Nephron progenitor cell (in vitro differentiated cells): ENCODE data around the gene ASIC2.

Experiments used
- DNase-seq: peaks from one replicate; pipeline ENCODE4 v3.0.0; 2021
- H3K27ac Mint-ChIP-seq: 2 replicates; pipeline ENCODE4 v1.8.0; 2021; ENCODE audit warnings: mild to moderate bottlenecking, moderate library complexity, mixed read lengths
- H3K27me3 Mint-ChIP-seq: 2 replicates; pipeline ENCODE4 v1.8.0; 2021; ENCODE audit warnings: mild to moderate bottlenecking, low read depth, mixed read lengths; ENCODE audit not compliant: poor library complexity
- H3K36me3 Mint-ChIP-seq: 2 replicates; pipeline ENCODE4 v1.8.0; 2021; ENCODE audit warnings: low read depth, mixed read lengths
- H3K4me1 Mint-ChIP-seq: 2 replicates; pipeline ENCODE4 v1.8.0; 2021; ENCODE audit warnings: mixed read lengths
- H3K4me3 Mint-ChIP-seq: 2 replicates; pipeline ENCODE4 v1.8.0; 2021; ENCODE audit warnings: mild to moderate bottlenecking, moderate library complexity, mixed read lengths
- H3K9me3 Mint-ChIP-seq: 2 replicates; pipeline ENCODE4 v1.8.0; 2021; ENCODE audit warnings: mild to moderate bottlenecking, moderate library complexity, mixed read lengths
- TF ChIP-seq, protein P1 (sequence below): fragments of 200-600 bp; sonication (generic); IDR thresholded peaks from 2 replicates; pipeline ENCODE4 v1.5.0; 2021; ENCODE audit warnings: antibody characterized with exemption

ASIC2 gene

DNA sequence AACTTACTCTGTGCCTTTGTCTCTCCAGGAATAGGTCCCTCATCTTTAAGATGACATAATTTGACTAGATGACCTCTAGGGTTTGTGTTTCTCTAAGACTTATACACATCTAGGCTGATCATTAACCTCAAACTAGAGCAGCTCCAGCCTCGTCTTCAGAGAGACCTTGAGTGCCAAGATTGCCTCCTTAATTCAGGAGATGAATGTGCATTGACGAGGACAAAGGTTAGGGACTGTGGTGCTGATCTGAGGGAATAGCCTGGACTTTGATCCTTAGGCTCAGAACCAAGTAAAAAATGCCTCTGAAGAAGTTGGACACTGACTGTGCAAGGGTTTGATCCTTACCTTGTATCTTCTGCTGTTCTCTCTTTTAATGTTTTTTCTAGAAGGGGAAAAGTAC lies 17.2 kb upstream of the ASIC2 start:
- TF ChIP-seq, protein P1, sequence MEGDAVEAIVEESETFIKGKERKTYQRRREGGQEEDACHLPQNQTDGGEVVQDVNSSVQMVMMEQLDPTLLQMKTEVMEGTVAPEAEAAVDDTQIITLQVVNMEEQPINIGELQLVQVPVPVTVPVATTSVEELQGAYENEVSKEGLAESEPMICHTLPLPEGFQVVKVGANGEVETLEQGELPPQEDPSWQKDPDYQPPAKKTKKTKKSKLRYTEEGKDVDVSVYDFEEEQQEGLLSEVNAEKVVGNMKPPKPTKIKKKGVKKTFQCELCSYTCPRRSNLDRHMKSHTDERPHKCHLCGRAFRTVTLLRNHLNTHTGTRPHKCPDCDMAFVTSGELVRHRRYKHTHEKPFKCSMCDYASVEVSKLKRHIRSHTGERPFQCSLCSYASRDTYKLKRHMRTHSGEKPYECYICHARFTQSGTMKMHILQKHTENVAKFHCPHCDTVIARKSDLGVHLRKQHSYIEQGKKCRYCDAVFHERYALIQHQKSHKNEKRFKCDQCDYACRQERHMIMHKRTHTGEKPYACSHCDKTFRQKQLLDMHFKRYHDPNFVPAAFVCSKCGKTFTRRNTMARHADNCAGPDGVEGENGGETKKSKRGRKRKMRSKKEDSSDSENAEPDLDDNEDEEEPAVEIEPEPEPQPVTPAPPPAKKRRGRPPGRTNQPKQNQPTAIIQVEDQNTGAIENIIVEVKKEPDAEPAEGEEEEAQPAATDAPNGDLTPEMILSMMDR = no peak
- no peaks in the 10 kb centered on the region for H3K36me3 Mint-ChIP-seq
- DNase-seq = no peak
- H3K4me3 Mint-ChIP-seq = no peak overlapping the region
- H3K9me3 Mint-ChIP-seq = no peaks in the 10 kb centered on the region
- peaks cover 26% of the 10 kb centered on the region for H3K27me3 Mint-ChIP-seq
- H3K4me1 Mint-ChIP-seq = no peaks in the 10 kb centered on the region
- H3K27ac Mint-ChIP-seq = no peak overlapping the region

DNA sequence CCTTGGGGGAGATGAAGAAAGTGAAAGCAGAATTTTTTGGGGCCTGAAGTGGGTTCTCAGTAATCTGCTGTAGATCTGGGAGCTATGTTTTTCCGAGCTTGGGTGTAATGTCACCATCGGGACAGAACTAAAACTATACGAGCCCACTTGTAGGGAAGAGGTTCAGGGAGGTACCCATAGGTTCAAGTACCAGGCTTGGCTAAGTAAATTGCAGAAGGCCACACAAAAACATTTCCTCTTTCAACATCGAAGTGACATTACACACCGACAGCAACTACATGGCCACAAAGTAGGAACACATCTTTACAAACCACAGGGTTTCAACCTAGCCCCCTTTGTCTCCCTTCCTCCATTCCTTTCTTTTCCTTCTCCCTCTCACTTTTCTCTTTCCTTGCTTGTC lies 10.2 kb upstream of the ASIC2 start:
- TF ChIP-seq, protein P1 = no peak
- Mint-ChIP-seq H3K4me3 (no peak overlapping the region), H3K9me3 (peaks cover 13% of the 10 kb centered on the region), H3K4me1 (no peaks in the 10 kb centered on the region), H3K27ac (no peak overlapping the region), H3K27me3 (peaks cover 14% of the 10 kb centered on the region), H3K36me3 (no peaks in the 10 kb centered on the region)
- DNase-seq = no peak

DNA sequence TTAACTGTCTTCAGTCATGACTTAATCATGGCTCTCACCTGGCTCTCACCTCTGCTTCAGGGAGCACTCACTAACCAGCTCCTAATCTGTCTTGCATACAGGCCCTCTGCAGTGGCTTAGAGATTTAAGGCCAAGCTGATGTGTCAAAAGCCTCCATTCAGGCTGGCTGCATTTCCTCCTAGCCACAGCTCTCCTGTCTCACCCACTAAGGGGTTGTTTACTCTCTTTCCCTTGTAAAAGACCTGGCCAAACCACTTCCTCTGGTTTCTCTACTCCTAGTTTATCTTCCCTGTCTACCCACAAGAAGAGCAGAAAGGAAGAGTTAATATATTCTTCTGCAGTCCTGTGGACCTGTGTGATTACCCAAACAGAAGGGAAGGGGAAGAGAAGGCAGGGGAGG lies 9.3 kb upstream of the ASIC2 start:
- peaks cover 15% of the 10 kb centered on the region for H3K27me3 Mint-ChIP-seq
- no peak overlapping the region for H3K27ac Mint-ChIP-seq
- peaks cover 13% of the 10 kb centered on the region for H3K9me3 Mint-ChIP-seq
- H3K4me1 Mint-ChIP-seq = no peaks in the 10 kb centered on the region
- H3K36me3 Mint-ChIP-seq = no peaks in the 10 kb centered on the region
- TF ChIP-seq, protein P1 = no peak
- DNase-seq = no peak
- H3K4me3 Mint-ChIP-seq = no peak overlapping the region

DNA sequence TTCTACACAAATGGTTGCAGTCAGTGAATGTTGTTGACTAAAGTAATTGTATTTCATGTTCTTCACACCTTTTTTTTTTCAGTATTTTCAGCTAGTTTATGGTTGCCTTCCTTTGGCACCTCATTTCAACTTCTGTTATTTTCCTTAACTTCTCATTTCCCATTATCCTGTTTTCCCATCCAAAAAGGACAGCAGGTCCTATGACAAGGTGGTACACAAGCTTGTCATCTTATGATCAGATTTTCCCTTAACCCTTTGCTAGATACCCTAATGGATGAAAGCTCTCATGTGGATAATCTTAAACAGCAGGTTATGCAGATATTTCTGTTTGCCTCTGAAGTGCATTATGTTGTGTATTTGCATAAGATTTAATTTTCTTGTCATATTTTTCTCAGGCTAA lies 7.1 kb upstream of the ASIC2 start:
- H3K36me3 Mint-ChIP-seq = no peaks in the 10 kb centered on the region
- no peak overlapping the region for H3K4me3 Mint-ChIP-seq
- TF ChIP-seq, protein P1 = no peak
- H3K4me1 Mint-ChIP-seq = no peaks in the 10 kb centered on the region
- peaks cover 13% of the 10 kb centered on the region for H3K27me3 Mint-ChIP-seq
- DNase-seq = no peak
- no peak overlapping the region for H3K27ac Mint-ChIP-seq
- H3K9me3 Mint-ChIP-seq = peaks cover 13% of the 10 kb centered on the region

DNA sequence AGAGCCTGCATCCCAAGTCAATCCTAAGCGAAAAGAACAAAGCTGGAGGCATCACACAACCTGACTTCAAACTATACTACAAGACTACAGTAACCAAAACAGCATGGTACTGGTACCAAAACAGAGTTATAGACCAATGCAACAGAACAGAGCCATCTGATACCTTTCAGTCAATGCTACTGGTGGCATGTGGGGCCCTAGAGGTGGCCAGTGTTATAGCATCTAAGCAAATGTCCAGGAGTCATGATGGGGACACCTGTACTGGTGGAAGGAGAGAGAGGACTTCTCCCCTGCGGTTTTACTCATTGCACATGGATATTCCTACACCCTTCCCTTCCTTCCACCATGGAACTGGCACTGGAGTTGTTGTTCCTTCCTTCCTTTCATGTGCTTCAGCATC lies 6.0 kb upstream of the ASIC2 start:
- Mint-ChIP-seq H3K4me3 (no peak overlapping the region), H3K27ac (no peak overlapping the region), H3K27me3 (peaks cover 24% of the 10 kb centered on the region), H3K36me3 (no peaks in the 10 kb centered on the region), H3K9me3 (peaks cover 13% of the 10 kb centered on the region), H3K4me1 (no peaks in the 10 kb centered on the region)
- DNase-seq = no peak
- TF ChIP-seq, protein P1 = no peak

DNA sequence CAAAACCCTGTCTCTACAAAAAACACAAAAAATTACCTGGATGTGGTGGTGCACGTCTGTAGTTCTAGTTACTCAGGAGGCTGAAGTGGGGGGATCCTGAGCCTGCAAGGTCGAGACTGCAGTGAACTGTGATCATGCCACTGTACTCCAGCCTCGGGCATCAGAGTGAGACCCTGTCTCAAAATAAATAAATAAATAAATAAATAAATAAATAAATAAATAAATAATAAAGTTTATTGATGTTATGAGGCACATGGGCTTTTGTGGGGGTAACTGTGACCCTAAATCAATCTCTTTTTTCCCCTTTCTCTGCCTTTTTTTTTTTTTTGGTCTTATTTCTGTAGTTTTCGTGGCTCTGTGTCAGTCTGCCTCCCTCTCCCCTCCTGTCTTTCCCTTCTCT lies 4.5 kb upstream of the ASIC2 start:
- Mint-ChIP-seq H3K36me3 (no peaks in the 10 kb centered on the region), H3K27ac (no peak overlapping the region), H3K27me3 (peaks cover 28% of the 10 kb centered on the region), H3K4me1 (peaks cover 7% of the 10 kb centered on the region), H3K4me3 (no peak overlapping the region), H3K9me3 (peaks cover 13% of the 10 kb centered on the region)
- TF ChIP-seq, protein P1 = no peak
- no peak for DNase-seq
